Fibroblast of pulmonary artery (primary cell): ENCODE data around the gene SAXO1.

Experiments used
- DNase-seq: peaks from one replicate; pipeline ENCODE4 v3.0.0-alpha.2; 2010; ENCODE audit warnings: low read depth
- H3K4me3 ChIP-seq: replicated peaks from 2 replicates; pipeline ENCODE4 v1.5.1; 2011; ENCODE audit warnings: low read depth, mild to moderate bottlenecking, control low read depth, low read length, moderate library complexity
- TF ChIP-seq, protein P1 (sequence below): IDR thresholded peaks from 2 replicates; pipeline ENCODE4 v1.5.1; 2011; ENCODE audit warnings: mild to moderate bottlenecking, control low read depth, low read length, inconsistent platforms; ENCODE audit errors: missing control alignments

Gene SAXO1

GRCh38 chr9:18920141-18921084 is 112.6 kb downstream of the SAXO1 start:
- H3K4me3 ChIP-seq = no peak overlapping the region
- DNase-seq = no peak
- TF ChIP-seq, protein P1, sequence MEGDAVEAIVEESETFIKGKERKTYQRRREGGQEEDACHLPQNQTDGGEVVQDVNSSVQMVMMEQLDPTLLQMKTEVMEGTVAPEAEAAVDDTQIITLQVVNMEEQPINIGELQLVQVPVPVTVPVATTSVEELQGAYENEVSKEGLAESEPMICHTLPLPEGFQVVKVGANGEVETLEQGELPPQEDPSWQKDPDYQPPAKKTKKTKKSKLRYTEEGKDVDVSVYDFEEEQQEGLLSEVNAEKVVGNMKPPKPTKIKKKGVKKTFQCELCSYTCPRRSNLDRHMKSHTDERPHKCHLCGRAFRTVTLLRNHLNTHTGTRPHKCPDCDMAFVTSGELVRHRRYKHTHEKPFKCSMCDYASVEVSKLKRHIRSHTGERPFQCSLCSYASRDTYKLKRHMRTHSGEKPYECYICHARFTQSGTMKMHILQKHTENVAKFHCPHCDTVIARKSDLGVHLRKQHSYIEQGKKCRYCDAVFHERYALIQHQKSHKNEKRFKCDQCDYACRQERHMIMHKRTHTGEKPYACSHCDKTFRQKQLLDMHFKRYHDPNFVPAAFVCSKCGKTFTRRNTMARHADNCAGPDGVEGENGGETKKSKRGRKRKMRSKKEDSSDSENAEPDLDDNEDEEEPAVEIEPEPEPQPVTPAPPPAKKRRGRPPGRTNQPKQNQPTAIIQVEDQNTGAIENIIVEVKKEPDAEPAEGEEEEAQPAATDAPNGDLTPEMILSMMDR = no peak

DNA sequence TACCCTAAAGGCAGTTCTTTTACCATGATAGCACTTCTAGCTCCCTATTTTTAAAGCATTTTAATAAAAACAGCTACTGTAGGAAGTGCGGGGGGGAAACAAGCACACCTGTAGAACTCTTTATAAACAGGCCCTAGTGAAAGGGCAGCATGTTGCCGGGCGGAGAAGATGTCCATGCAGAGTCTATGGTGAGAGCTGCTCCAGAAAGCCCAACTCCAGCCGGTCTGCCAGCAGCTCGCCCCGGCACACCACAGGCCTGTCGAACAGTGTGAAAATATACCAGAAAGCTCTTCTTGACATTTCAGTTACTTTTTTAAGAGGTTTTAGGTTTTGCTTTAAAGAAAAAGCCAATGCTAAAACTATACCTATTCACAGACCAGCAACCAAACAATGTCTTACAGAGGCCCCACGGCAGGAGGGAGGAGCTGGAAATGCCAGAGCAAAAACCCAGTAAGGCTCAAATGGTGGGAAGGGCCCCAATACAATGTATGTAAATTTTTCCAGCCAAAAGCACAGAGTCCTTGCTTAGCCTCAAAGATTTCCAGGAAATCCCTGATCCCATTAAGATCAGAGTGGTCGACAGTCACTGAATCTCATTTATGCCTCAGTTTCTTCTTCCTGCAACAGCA is 121.2 kb downstream of the SAXO1 start:
- H3K4me3 ChIP-seq = no peak overlapping the region
- no peak for DNase-seq
- TF ChIP-seq, protein P1 = no peak

- DNase-seq = no peak
- H3K4me3 ChIP-seq = no peak overlapping the region
- TF ChIP-seq, protein P1 = no peak
These were observed 122.1 kb downstream of the SAXO1 start for GRCh38 chr9:18910916-18911315.

DNA sequence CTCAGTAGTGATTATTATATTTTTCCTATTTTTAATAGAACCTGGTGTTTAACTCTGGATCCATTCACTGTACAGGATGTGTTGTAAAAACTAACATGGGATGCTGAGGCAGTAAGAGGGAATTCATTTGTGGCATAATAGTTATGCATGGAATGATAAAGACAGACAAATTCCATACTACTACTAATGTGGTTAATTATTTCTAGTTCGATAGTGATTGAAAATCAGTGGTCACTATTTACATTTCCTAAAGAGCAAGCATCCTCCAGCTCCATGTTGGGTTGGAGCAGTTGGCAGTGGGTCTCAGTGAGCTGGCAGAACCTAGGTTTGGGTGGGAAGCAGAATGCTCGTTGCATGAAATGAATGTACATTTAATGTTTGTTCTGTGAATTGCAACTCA is 122.6 kb downstream of the SAXO1 start:
- H3K4me3 ChIP-seq = no peak overlapping the region
- DNase-seq = no peak

DNA sequence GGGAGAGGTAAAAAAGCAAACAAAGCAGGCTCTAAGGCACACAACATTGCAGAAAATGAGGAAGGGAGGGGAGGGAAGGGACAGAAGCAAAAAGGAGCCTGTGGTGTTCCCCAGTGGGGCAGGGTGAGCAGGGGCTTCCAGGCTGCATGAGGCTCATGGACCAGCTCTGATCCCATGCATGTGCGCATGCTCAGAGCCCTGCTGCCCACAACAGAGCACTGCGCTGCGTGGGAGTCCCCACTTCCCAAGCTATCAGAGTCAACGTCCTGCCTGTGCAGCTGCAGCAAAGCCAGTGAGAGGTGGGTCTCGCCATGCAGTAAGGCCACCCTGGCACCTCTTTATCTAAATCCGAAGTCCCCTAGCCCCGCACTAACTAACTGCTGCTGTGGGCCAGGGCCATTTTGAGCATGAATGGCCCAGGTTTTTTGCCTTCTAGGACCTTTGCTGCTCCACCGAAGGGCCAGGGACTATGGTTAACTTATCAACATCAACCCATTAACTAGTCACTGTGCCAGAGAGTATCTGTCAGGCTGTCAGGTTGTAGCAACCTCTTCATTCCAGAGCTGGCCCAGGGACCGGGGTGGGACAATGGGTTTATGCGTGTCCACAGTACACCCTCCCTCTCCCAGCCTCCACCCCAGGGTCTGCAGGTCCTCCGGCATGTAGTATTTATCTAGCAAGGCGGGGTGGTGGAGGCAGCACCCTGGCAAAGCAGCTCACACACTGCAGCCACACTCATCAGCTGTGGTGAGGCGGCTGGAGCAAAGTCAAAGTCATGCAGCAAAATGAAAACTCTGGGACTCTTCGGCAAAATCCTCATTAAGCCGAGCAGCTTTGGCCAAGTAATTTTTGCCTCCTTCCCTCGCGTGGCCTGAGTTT is 123.6 kb downstream of the SAXO1 start:
- TF ChIP-seq, protein P1 = no peak
- no peak overlapping the region for H3K4me3 ChIP-seq
- no peak for DNase-seq

More for the DNA sequence above, 122.6 kb downstream of the SAXO1 start:
- TF ChIP-seq, protein P1 = no peak

DNA sequence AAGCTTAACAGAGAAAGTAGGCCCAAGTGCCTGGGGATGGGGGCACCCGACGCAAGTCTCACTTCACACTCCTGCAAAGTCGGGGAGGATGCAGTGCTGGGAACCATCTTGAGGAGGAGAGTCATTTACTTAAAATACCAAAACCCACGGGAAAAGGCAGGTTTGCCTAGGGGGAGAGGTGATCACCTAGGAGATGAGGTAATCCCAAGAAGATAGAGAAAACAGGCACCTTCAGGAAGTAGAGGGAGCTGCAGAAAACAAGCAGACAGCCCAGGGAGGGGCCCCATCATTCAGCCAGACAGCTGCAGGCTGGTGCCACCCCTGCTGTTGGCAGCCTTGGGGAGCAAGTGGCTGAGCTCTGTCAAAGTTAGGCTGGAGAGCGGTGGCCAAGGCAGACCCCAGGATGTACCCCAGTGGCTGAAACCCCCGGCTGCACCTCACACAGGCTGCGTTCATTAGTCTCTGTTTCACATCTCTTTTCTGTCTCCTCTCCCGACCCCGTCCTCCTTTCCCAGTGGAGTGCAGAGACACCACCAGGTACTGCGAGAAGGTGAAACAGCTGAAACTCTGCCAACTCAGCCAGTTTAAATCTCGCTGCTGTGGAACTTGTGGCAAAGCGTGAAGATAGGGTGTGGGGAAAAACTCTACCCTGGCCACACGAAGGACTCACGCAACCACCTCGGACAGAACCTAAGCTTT is 124.9 kb downstream of the SAXO1 start:
- H3K4me3 ChIP-seq = no peak overlapping the region
- DNase-seq = no peak
- TF ChIP-seq, protein P1 = no peak
